PC-9 (cell line): ENCODE results near the gene NEIL1. TPM values are rescaled to one million over a fixed set of nuclear protein-coding genes. Genes with fewer than 3 reads are reported as not detected.

Source experiments
- BruUV-seq: library from RNA; stranded (reverse); fragments of 400-500 nt; replicated peaks from 2 replicates; lab custom pipeline; 2021; lab: Mats Ljungman, UMichigan
- CTCF ChIA-PET: fragments of 300-600 bp; sonication (Branson Sonifier 250); formaldehyde crosslinking; loops from one replicate; lab custom pipeline; 2022; ENCODE audit warnings: antibody characterized with exemption; lab: Charles Lee
- POLR2A ChIA-PET: fragments of 300-600 bp; sonication (Branson Sonifier 250); formaldehyde crosslinking; loops from one replicate; lab custom pipeline; 2022; ENCODE audit warnings: antibody characterized with exemption; ENCODE audit not compliant: unreplicated experiment; lab: Charles Lee
- DNase-seq, 2 experiments: peaks; one replicate each; pipeline versions ENCODE4 v3.0.0 to v3.0.0-alpha.2; 2015 to 2022; ENCODE audit warnings: mixed read lengths in 1 of 2
- H2AFZ ChIP-seq: fragments of 200-600 bp; sonication (generic); 2 replicates; pipeline ENCODE4 v1.8.1; 2017; ENCODE audit warnings: antibody characterized with exemption
- H3F3A ChIP-seq: fragments of 200-600 bp; sonication (generic); 2 replicates; pipeline ENCODE4 v1.8.1; 2017; ENCODE audit warnings: antibody characterized with exemption, mild to moderate bottlenecking, low read depth; ENCODE audit not compliant: insufficient read depth
- H3K27ac ChIP-seq: fragments of 200-600 bp; sonication (generic); 2 replicates; pipeline ENCODE4 v1.6.1; 2016; ENCODE audit warnings: mixed run types
- H3K27me3 ChIP-seq: fragments of 200-600 bp; sonication (generic); 2 replicates; pipeline ENCODE4 v1.6.1; 2016; ENCODE audit warnings: low read depth, mixed run types; ENCODE audit not compliant: insufficient read depth
- H3K36me3 ChIP-seq: fragments of 200-600 bp; sonication (generic); 2 replicates; pipeline ENCODE4 v1.6.1; 2016; ENCODE audit warnings: low read depth, mixed run types
- H3K4me1 ChIP-seq: fragments of 200-600 bp; sonication (generic); replicated peaks from 2 replicates; pipeline ENCODE4 v1.6.1; 2016; ENCODE audit warnings: mixed run types; ENCODE audit not compliant: insufficient read depth
- H3K4me2 ChIP-seq: fragments of 200-600 bp; sonication (generic); 2 replicates; pipeline ENCODE4 v1.6.1; 2017; ENCODE audit warnings: mixed run types
- H3K4me3 ChIP-seq: fragments of 200-600 bp; sonication (generic); 2 replicates; pipeline ENCODE4 v1.6.1; 2016; ENCODE audit warnings: mixed run types
- H3K79me2 ChIP-seq: fragments of 200-600 bp; sonication (generic); 2 replicates; pipeline ENCODE4 v1.6.1; 2017; ENCODE audit warnings: low read depth, mixed run types
- H3K9me2 ChIP-seq: fragments of 200-600 bp; sonication (generic); 2 replicates; pipeline ENCODE4 v1.8.1; 2017; ENCODE audit warnings: mild to moderate bottlenecking; ENCODE audit not compliant: insufficient read depth
- H3K9me3 ChIP-seq: fragments of 200-600 bp; sonication (generic); 2 replicates; pipeline ENCODE4 v1.8.1; 2016; ENCODE audit warnings: low read depth; ENCODE audit not compliant: insufficient read depth
- H4K20me1 ChIP-seq: fragments of 200-600 bp; sonication (generic); 2 replicates; pipeline ENCODE4 v1.8.1; 2017; ENCODE audit not compliant: insufficient read depth
- CTCF ChIP-seq: fragments of 200-600 bp; sonication (generic); conservative IDR thresholded peaks from 2 replicates; pipeline ENCODE4 v1.6.1; 2017; ENCODE audit warnings: mixed run types, antibody characterized with exemption, mild to moderate bottlenecking, moderate library complexity
- EZH2 ChIP-seq: fragments of 200-600 bp; sonication (generic); IDR thresholded peaks from 2 replicates; pipeline ENCODE4 v1.8.0; 2017; ENCODE audit warnings: antibody characterized with exemption, low read depth
- intact Hi-C: fragments of 100-400 bp; cut with micrococcal nuclease; formaldehyde crosslinking; loops from one replicate; pipeline ENCODE4 v1.10.0; 2022; ENCODE audit not compliant: unreplicated experiment
- total RNA-seq: library from RNA; stranded (reverse); gene quantifications from 2 replicates; pipeline ENCODE4 v1.2.3, GENCODE V29; 2021

NEIL1 gene
- total RNA-seq, 1 experiment from 2014 or later, result 21.3 TPM

- Histone ChIP-seq H3K36me3 (no peaks in the 10 kb centered on the region), H3K27ac (no peak overlapping the region), H3K4me3 (no peak overlapping the region), H3K27me3 (no peaks in the 10 kb centered on the region), H3K9me3 (no peaks in the 10 kb centered on the region), H3K79me2 (no peaks in the 10 kb centered on the region), H3K9me2 (no peaks in the 10 kb centered on the region), H3K4me2 (no peak overlapping the region), H2AFZ (no peak overlapping the region), H3K4me1 (no peaks in the 10 kb centered on the region), H3F3A (no peaks in the 10 kb centered on the region), H4K20me1 (no peaks in the 10 kb centered on the region)
- DNase-seq, result no peak
- CTCF ChIA-PET, result no interaction called here
- no TSS peak for BruUV-seq
- intact Hi-C loops, result no loop called here
- TF ChIP-seq EZH2, result no peak
- TF ChIP-seq CTCF, result no peak
- POLR2A ChIA-PET, result no interaction called here
Observed at GRCh38 chr15:75321711-75322110, 25.1 kb upstream of the NEIL1 start.

DNA sequence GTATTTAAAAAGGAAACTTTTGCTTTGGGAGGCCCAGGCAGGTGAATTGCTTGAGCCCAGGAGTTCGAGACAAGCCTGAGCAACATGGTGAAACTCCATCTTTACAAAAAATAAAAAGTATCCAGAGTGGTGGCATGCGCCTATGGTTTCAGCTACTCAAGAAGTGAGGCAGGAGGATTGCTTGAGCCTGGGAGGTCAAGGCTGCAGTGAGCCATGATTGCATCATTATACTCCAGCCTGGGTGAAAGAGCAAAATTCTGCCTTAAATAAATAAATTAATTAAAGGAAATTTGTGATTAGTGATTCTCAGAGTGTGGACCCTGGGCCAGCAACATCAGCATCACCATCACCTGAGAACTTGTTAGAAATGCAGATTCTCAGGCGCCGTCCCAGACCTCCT lies 20.9 kb upstream of the NEIL1 start:
- Histone ChIP-seq H3K36me3 (no peaks in the 10 kb centered on the region), H3K4me3 (no peak overlapping the region), H3K4me2 (no peak overlapping the region), H3K9me3 (no peaks in the 10 kb centered on the region), H4K20me1 (no peaks in the 10 kb centered on the region), H3K9me2 (no peaks in the 10 kb centered on the region), H3K4me1 (no peaks in the 10 kb centered on the region), H3K27ac (no peak overlapping the region), H3K27me3 (no peaks in the 10 kb centered on the region), H2AFZ (no peak overlapping the region), H3K79me2 (no peaks in the 10 kb centered on the region), H3F3A (no peaks in the 10 kb centered on the region)
- intact Hi-C loops, result no loop called here
- BruUV-seq, result no TSS peak
- no peak for TF ChIP-seq EZH2
- TF ChIP-seq CTCF, result no peak
- CTCF ChIA-PET, result no interaction called here
- no peak for DNase-seq
- POLR2A ChIA-PET, result no interaction called here

- BruUV-seq, result no TSS peak
- TF ChIP-seq EZH2 (no peak), CTCF (no peak)
- Histone ChIP-seq H4K20me1 (no peaks in the 10 kb centered on the region), H3K9me3 (no peaks in the 10 kb centered on the region), H3K79me2 (no peaks in the 10 kb centered on the region), H3K27ac (no peak overlapping the region), H3F3A (no peaks in the 10 kb centered on the region), H3K27me3 (no peaks in the 10 kb centered on the region), H2AFZ (no peak overlapping the region), H3K4me1 (no peaks in the 10 kb centered on the region), H3K4me3 (no peak overlapping the region), H3K4me2 (no peak overlapping the region), H3K36me3 (no peaks in the 10 kb centered on the region), H3K9me2 (no peaks in the 10 kb centered on the region)
- DNase-seq, result no peak
- ChIA-PET POLR2A (no interaction called here), CTCF (no interaction called here)
- intact Hi-C loops, result no loop called here
Observed at GRCh38 chr15:75327005-75327404, 19.8 kb upstream of the NEIL1 start.
